K562 (cell line): ENCODE measurements around the gene RNF112. TPM values are rescaled to one million over a fixed set of nuclear protein-coding genes. Genes with fewer than 3 reads are reported as not detected.

Experiments used
- KDM4B ChIP-seq, 2 experiments: fragments of 450-650 bp in 1 of 2; sonication (generic) in 1 of 2; IDR thresholded peaks; 2 replicates each; pipeline ENCODE4 v1.6.1; 2016 to 2017; ENCODE audit warnings: borderline replicate concordance in 2 of 2, antibody characterized with exemption in 1 of 2, low read depth in 1 of 2, mild to moderate bottlenecking in 1 of 2
- MYBL2 ChIP-seq, 2 experiments: fragments of 450-650 bp in 1 of 2; sonication (generic) in 1 of 2; formaldehyde crosslinking in 1 of 2; IDR thresholded peaks; 2 replicates each; pipeline versions ENCODE4 v1.6.1 to v1.8.1; 2017 to 2022; ENCODE audit warnings: borderline replicate concordance in 1 of 2, inconsistent platforms in 1 of 2, low read depth in 1 of 2, mild to moderate bottlenecking in 1 of 2, missing genetic modification reagents in 1 of 2, moderate library complexity in 1 of 2
- MYNN ChIP-seq, 2 experiments: sonication (generic); formaldehyde crosslinking in 1 of 2; IDR thresholded peaks; 2 replicates each; pipeline versions ENCODE4 v1.5.0 to v1.6.1; 2016 to 2020; ENCODE audit warnings: antibody characterized with exemption in 1 of 2, missing genetic modification reagents in 1 of 2
- NFXL1 ChIP-seq: fragments of 450-650 bp; formaldehyde crosslinking; IDR thresholded peaks from 2 replicates; pipeline ENCODE4 v1.4.0; 2021; ENCODE audit warnings: mild to moderate bottlenecking
- POLR2A ChIP-seq: fragments of 450-650 bp; conservative IDR thresholded peaks from 2 replicates; pipeline ENCODE4 v1.6.1; 2016
- RFX1 ChIP-seq: fragments of 450-650 bp; IDR thresholded peaks from 2 replicates; pipeline ENCODE4 v1.6.1; 2016; ENCODE audit warnings: mild to moderate bottlenecking, moderate library complexity
- RHOXF2B ChIP-seq: fragments of 250-450 bp; sonication (Bioruptor Pico); conservative IDR thresholded peaks from 2 replicates; pipeline ENCODE4 v1.5.1; 2021
- SIN3B ChIP-seq: fragments of 450-650 bp; IDR thresholded peaks from 2 replicates; pipeline ENCODE4 v1.6.1; 2017; ENCODE audit warnings: low read depth, mild to moderate bottlenecking, moderate library complexity
- TFAM ChIP-seq: fragments of 250-450 bp; sonication (Bioruptor Pico); conservative IDR thresholded peaks from 2 replicates; pipeline ENCODE4 v1.5.0; 2021; ENCODE audit warnings: mild to moderate bottlenecking, moderate library complexity
- polyA plus RNA-seq, 8 experiments: library from polyadenylated mRNA; depleted of rRNA in 4 of 8; stranded (reverse) in 5 of 8; unstranded in 3 of 8; fragments of >200 nt; fragmentation: Nextera tagmentation in 2 of 8; fragmentation: Illumina TruSeq in 1 of 8; extraction: Ambion mirVana in 2 of 8; extraction: Trizol in 1 of 8; gene quantifications; 2 replicates each; pipeline versions ENCODE4 v1.2.1 to v1.2.3, GENCODE V29; 2011 to 2014; ENCODE audit warnings: inconsistent platforms in 1 of 8, missing spikeins in 1 of 8
- total RNA-seq, 7 experiments: library from RNA; depleted of rRNA in 6 of 7; stranded (reverse); fragments of >200 nt in 6 of 7; fragmentation: Illumina TruSeq in 2 of 7; extraction: Trizol in 2 of 7; gene quantifications; 2 replicates each; pipeline versions ENCODE4 v1.2.1 to v1.2.3, GENCODE V29; 2011 to 2021; ENCODE audit warnings: low replicate concordance in 1 of 7
- TF ChIP-seq, protein P1 (sequence below): fragments of 250-450 bp; sonication (Bioruptor Pico); IDR thresholded peaks from 2 replicates; pipeline ENCODE4 v1.5.0; 2022; ENCODE audit warnings: mild to moderate bottlenecking
- TF ChIP-seq, protein P2 (sequence below), 2 experiments: fragments of 150-350 bp in 1 of 2; IDR thresholded peaks; 2 replicates each; pipeline ENCODE4 v1.6.1; 2012 to 2016; ENCODE audit warnings: low read depth in 2 of 2, low read length in 2 of 2, mild to moderate bottlenecking in 1 of 2, moderate library complexity in 1 of 2
- TF ChIP-seq, protein P3 (sequence below): fragments of 250-450 bp; sonication (Bioruptor Pico); IDR thresholded peaks from 2 replicates; pipeline ENCODE4 v1.9.0; 2021; ENCODE audit warnings: mild to moderate bottlenecking, inconsistent platforms

The RNF112 gene
- total and polyA plus RNA-seq, 9 of the 15 experiments (the other 6 are each of a cell fraction or from before 2014, with no cell fraction given) = 0.05 TPM; not detected in 8

DNA sequence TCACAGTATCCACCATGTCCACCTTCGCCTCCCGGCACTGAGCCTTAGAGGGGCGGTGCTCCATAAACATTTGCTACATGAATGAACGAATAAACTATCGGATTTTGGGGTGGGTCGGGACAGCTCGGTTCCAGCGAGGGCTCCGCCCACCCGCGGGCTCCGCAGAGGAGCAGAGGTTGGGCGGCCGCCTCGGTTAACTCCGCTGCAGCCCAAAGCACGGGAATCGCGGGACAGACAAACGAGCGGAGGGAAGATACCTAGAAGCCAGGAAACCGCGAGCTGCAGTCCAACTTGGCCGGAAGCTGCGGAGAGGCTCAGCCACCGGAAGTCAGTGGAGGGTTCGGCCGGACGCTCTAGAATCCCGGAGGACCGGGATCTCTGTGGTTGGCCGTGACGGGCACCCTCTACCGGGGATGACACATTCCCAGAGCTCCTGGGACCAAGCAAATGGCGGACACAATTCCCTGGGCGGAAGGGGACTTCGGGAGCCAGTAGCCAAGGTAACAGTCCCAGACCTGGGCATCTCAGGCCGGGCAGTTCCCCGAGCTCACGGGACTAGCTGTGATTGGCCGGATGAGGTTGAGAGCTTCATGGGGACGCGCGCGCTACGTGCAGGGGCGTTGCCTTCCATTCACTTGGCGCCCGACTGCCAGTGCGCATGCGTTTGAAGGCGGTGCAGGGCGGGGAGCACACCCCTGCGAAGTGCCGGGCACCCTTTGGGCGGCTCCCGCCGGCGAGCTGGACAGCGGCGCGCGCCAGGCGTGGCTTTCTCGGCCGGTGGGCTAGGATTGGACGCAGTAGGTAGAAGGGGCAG is 33.2 kb upstream of the RNF112 start (continued):
- no peak for TF ChIP-seq TFAM
- no peak for TF ChIP-seq RHOXF2B (CRISPR knock-in tag)
- no peak for TF ChIP-seq KDM4B (IDR thresholded peaks at IDR 0.05; ENCODE audit: borderline replicate concordance in 2 of 2, low read depth in 1 of 2)
- no peak for TF ChIP-seq NFXL1 (CRISPR knock-in tag)
- no peak for TF ChIP-seq MYNN (IDR thresholded peaks at IDR 0.05)
- TF ChIP-seq MYNN (CRISPR knock-in tag; IDR thresholded peaks at IDR 0.05) = no peak
- TF ChIP-seq, protein P1, sequence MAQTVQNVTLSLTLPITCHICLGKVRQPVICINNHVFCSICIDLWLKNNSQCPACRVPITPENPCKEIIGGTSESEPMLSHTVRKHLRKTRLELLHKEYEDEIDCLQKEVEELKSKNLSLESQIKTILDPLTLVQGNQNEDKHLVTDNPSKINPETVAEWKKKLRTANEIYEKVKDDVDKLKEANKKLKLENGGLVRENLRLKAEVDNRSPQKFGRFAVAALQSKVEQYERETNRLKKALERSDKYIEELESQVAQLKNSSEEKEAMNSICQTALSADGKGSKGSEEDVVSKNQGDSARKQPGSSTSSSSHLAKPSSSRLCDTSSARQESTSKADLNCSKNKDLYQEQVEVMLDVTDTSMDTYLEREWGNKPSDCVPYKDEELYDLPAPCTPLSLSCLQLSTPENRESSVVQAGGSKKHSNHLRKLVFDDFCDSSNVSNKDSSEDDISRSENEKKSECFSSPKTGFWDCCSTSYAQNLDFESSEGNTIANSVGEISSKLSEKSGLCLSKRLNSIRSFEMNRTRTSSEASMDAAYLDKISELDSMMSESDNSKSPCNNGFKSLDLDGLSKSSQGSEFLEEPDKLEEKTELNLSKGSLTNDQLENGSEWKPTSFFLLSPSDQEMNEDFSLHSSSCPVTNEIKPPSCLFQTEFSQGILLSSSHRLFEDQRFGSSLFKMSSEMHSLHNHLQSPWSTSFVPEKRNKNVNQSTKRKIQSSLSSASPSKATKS (CRISPR knock-in tag) = no peak
- TF ChIP-seq MYBL2 (IDR thresholded peaks at IDR 0.05; ENCODE audit: low read depth) = no peak
- no peak for TF ChIP-seq MYBL2 (CRISPR knock-in tag; IDR thresholded peaks at IDR 0.05; ENCODE audit: borderline replicate concordance)
- TF ChIP-seq, protein P2, sequence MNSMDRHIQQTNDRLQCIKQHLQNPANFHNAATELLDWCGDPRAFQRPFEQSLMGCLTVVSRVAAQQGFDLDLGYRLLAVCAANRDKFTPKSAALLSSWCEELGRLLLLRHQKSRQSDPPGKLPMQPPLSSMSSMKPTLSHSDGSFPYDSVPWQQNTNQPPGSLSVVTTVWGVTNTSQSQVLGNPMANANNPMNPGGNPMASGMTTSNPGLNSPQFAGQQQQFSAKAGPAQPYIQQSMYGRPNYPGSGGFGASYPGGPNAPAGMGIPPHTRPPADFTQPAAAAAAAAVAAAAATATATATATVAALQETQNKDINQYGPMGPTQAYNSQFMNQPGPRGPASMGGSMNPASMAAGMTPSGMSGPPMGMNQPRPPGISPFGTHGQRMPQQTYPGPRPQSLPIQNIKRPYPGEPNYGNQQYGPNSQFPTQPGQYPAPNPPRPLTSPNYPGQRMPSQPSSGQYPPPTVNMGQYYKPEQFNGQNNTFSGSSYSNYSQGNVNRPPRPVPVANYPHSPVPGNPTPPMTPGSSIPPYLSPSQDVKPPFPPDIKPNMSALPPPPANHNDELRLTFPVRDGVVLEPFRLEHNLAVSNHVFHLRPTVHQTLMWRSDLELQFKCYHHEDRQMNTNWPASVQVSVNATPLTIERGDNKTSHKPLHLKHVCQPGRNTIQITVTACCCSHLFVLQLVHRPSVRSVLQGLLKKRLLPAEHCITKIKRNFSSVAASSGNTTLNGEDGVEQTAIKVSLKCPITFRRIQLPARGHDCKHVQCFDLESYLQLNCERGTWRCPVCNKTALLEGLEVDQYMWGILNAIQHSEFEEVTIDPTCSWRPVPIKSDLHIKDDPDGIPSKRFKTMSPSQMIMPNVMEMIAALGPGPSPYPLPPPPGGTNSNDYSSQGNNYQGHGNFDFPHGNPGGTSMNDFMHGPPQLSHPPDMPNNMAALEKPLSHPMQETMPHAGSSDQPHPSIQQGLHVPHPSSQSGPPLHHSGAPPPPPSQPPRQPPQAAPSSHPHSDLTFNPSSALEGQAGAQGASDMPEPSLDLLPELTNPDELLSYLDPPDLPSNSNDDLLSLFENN (IDR thresholded peaks at IDR 0.05; ENCODE audit: low read depth in 2 of 2, low read length in 2 of 2) = no peak
- TF ChIP-seq SIN3B = peak; percentile 50; the same call in 1 of the 2 replicates
- TF ChIP-seq, protein P3, sequence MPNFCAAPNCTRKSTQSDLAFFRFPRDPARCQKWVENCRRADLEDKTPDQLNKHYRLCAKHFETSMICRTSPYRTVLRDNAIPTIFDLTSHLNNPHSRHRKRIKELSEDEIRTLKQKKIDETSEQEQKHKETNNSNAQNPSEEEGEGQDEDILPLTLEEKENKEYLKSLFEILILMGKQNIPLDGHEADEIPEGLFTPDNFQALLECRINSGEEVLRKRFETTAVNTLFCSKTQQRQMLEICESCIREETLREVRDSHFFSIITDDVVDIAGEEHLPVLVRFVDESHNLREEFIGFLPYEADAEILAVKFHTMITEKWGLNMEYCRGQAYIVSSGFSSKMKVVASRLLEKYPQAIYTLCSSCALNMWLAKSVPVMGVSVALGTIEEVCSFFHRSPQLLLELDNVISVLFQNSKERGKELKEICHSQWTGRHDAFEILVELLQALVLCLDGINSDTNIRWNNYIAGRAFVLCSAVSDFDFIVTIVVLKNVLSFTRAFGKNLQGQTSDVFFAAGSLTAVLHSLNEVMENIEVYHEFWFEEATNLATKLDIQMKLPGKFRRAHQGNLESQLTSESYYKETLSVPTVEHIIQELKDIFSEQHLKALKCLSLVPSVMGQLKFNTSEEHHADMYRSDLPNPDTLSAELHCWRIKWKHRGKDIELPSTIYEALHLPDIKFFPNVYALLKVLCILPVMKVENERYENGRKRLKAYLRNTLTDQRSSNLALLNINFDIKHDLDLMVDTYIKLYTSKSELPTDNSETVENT (CRISPR knock-in tag) = peak; percentile 99
- peak; percentile 76 for TF ChIP-seq RFX1
- TF ChIP-seq POLR2A = peak; percentile 83
